ENCODE data around the gene TPP2. TPM values are rescaled to one million over a fixed set of nuclear protein-coding genes. Genes with fewer than 3 reads are reported as not detected.

TPP2 gene
- total RNA-seq, 1 donor from 2014 or later: 85.8 TPM

DNA sequence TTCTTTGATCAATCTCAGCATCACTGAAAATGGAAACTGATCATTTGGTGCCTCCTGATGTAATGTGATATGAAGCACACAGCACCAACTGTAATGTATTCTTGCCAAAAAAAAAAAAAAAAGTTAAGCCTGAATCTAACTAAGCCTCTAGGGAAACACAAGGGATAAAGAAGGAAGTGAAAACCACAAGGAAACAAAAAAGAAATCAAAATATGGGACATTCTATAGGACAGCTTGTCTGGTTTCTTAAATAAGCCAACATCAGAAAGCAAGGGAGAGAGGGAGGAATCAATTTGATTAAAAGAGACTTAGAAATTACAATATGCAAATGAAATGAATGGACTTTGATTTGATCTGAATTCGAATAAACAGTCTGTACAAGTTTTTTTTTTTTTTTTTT is 118.7 kb downstream of the TPP2 start:
- intact Hi-C loops (cut with micrococcal nuclease): no loop called here

DNA sequence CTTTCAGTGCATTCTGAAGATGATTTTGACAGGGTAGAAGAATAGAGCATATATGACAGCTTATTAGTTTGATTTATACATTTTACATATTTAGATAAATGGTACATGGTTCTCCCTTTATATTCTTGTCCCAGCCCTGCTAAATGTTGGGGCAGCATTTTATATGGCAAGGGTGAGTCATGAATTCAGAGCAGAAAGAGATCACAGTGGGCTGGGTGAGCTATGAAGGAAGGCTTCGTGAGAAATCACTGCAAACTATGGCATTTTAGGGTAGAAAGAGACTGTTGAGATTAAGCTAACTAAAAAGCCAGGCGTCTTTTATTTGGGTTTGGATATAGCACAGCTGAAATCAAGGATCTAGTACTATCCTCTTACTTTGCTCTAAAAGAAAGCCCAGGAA is 122.0 kb downstream of the TPP2 start:
- intact Hi-C loops (cut with micrococcal nuclease): no loop called here

DNA sequence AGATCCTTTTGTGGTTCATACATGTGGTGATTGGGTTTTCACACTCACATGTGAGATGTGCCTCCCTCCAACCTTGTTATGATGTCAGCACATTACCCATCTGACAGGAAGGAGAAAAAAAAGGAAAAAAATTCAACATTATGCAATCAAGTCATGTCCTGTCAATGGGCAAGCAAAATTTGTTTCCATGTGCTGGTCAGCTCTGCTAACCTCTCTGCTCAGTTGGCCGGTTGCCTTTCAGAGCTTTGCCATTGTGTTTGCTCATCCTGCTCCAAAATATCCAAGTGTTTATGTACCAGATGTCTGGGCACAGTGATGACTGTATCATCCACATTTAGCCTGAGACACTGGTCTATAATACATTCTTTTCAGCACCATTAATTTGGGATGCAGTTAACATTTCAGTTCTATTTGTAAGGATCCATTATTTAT is 125.0 kb downstream of the TPP2 start:
- intact Hi-C loops (cut with micrococcal nuclease): loop anchor here (5.0 kb wide), 1 partner anchor 40 kb away; no protein-coding TSS in a partner anchor

DNA sequence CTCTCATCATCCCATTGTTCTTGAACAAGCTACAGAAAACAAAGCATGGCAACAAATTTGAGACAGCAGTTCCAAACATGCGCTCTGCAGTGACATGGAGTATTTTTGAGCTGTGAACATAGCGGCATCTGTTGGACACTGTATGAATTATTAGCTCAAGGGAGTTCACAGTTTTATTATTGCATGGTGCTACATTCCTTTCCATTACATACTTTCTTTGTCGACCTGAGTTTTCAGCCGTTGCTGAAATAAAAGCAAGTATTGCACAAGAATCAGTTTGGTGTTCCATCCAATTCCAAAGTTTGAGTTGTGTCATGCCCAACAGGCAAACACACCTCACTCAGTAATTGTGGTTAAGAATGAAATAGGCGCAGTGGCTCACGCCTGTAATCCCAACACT is 128.1 kb downstream of the TPP2 start:
- intact Hi-C loops (cut with micrococcal nuclease): loop anchor here (1.0 to 5.0 kb wide), 2 partner anchors 43 to 145 kb away; no protein-coding TSS in a partner anchor

DNA sequence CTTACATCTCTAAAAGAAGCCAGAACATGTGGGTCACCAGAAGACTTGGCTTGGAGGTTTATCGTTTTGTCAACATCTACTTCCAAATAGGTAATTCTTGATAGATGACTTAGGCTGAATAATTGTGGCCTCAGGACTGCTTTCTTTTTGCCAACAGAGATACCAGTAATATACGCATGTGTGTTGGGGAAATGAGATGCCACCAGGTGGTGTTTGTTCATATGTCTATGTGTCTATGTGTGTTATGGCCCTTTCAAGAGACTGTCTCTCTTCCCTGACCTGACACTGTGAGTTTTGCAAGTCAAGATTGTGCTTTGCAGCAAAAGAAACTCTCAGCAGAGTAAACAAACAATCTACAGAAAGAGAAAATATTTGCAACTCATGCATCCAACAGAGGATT is 129.6 kb downstream of the TPP2 start:
- intact Hi-C loops (cut with micrococcal nuclease): loop anchor here (1.0 to 2.0 kb wide), 3 partner anchors 46 to 121 kb away; partner anchors contain the start of gene TEX30

Other genes with a start within 250 kb of the TPP2 start
- not detected in 2 replicates for gene FGF14, start 194.9 kb upstream of the TPP2 start, total RNA-seq
- gene METTL21C, start 98.1 kb downstream of the TPP2 start, total RNA-seq: not detected in 2 replicates
- 36.4 and 39.5 TPM in 2 replicates for gene TEX30, start 176.8 kb downstream of the TPP2 start, total RNA-seq
- gene POGLUT2, start 202.0 kb downstream of the TPP2 start, total RNA-seq: 14.4 and 15.9 TPM in 2 replicates
- gene BIVM, start 202.1 kb downstream of the TPP2 start, total RNA-seq: 36.2 and 38.7 TPM in 2 replicates
- gene ERCC5, start 249.0 kb downstream of the TPP2 start, total RNA-seq: 60.7 and 60.9 TPM in 2 replicates

Data from T-helper 1 cell treated with Interleukin-12 subunit alpha and Interleukin-12 subunit beta and Interleukin-4 antibody, amounts not matched to agents 30 ng/mL and 1 ng/mL, for 36 hours (primary cell).